ENCODE data around the gene ZFP30. TPM values are rescaled to one million over a fixed set of nuclear protein-coding genes. Genes with fewer than 3 reads are reported as not detected.

ZFP30 gene
- total RNA-seq = 10 to 100 TPM in 2 of 5 donors, 1 to 10 TPM in 2, under 1 TPM in 1; 0.45 to 27.7 (median 5.5) TPM
- 1 to 10 TPM; 2.1 to 2.9 (median 2.6) TPM for polyA plus RNA-seq
- long read RNA-seq, donor 1 = 0 reads
- long read RNA-seq, donor 2 = 0 reads
- long read RNA-seq, donor 3 = 0 reads
- long read RNA-seq, donor 4 = 0 reads
- long read RNA-seq, donor 5 = 0 reads
- long read RNA-seq, donor 6 = 0 reads
- long read RNA-seq, donor 7, partial matches to known transcripts = 0 of 1 reads
- long read RNA-seq, donor 7, other reads (novel, unspliced or antisense) = 0 of 1 reads
- long read RNA-seq, donor 8 = 0 reads
- long read RNA-seq, donor 9 = 0 reads
- long read RNA-seq, donor 10 = 0 reads

DNA sequence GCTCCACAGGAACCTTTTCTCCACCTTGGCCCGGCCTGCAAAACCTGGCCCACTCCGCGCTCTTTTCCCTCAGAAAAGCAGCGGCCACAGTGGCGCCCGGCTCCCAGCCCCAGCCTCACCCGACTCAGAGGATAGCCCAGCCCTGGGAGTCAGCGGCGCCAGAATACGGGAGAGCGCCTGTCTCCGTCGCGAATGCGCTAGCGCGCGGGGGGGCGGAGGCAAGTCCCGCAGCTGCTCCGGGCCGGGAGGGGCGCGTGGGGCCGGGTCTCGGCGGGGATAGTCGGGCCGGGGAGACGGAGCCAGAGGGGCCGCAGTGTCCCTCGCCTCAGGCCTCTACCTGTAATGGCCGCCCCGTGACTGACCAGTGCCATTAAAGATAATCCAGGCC lies at the start of gene ZFP30:
ZFP30 (minus strand) TSS at position 165 of the 388 bp plus-strand sequence. CDS start 7,643 bp downstream, outside the sequence.
- peak; percentile 85 to 96 for DNase-seq
- Histone ChIP-seq H3K27me3 (no peaks in the 10 kb centered on the region), H3K4me3 (peak within 1 kb of the TSS; percentile 60 to 89 (median 72)), H3K36me3 (peaks cover 0 to 5% (median 1%) of the 10 kb centered on the region in 4 donors), H3K4me1 (peaks cover 10 to 31% (median 28%) of the 10 kb centered on the region in 4 donors), H3K9me3 (peaks cover 0 to 18% (median 6%) of the 10 kb centered on the region in 4 donors), H3K27ac (peak within 1 kb of the TSS; percentile 87 to 95 (median 94))
- 0 to 1% (median 0%) methylated on average over 14 to 34 of the region's 34 CpGs for WGBS, 5 donors
- TF ChIP-seq EP300 (IDR thresholded peaks at IDR 0.05) = no peak
- peak in 2 of 3 donors; percentile 9 to 46 for TF ChIP-seq POLR2AphosphoS5 (IDR thresholded peaks at IDR 0.05)
- no peak for TF ChIP-seq CTCF (IDR thresholded peaks at IDR 0.05)
- TF ChIP-seq POLR2A (IDR thresholded peaks at IDR 0.05) = no peak
- intact Hi-C loops (cut with DNase I; ENCODE audit: low total_unique reads) = no loop called here

GRCh38 chr19:37699057-37699456 lies 43.8 kb upstream of the ZFP30 start:
- intact Hi-C loops (cut with DNase I; ENCODE audit: low total_unique reads) = no loop called here
- no peak overlapping the region for H3K27ac ChIP-seq
- 93 to 95% (median 94%) methylated on average over 5 of the region's 5 CpGs for WGBS, 5 donors
- peaks cover 14 to 69% (median 43%) of the 10 kb centered on the region in 4 donors for H3K36me3 ChIP-seq
- H3K4me1 ChIP-seq = no peaks in the 10 kb centered on the region
- peaks cover 11 to 77% (median 42%) of the 10 kb centered on the region in 4 donors for H3K9me3 ChIP-seq
- no peaks in the 10 kb centered on the region for H3K27me3 ChIP-seq
- DNase-seq = no peak
- no peak overlapping the region for H3K4me3 ChIP-seq
- no peak for TF ChIP-seq CTCF (IDR thresholded peaks at IDR 0.05)

GRCh38 chr19:37698216-37698615 lies 43.0 kb upstream of the ZFP30 start:
- Histone ChIP-seq H3K4me1 (no peaks in the 10 kb centered on the region), H3K36me3 (peaks cover 14 to 60% (median 36%) of the 10 kb centered on the region in 4 donors), H3K27me3 (no peaks in the 10 kb centered on the region), H3K4me3 (no peak overlapping the region), H3K27ac (no peak overlapping the region), H3K9me3 (peaks cover 11 to 81% (median 40%) of the 10 kb centered on the region in 4 donors)
- 91 to 98% (median 98%) methylated on average over 6 of the region's 6 CpGs for WGBS, 5 donors
- TF ChIP-seq POLR2AphosphoS5 (IDR thresholded peaks at IDR 0.05) (no peak), POLR2A (IDR thresholded peaks at IDR 0.05) (no peak), EP300 (IDR thresholded peaks at IDR 0.05) (no peak), CTCF (IDR thresholded peaks at IDR 0.05) (no peak)
- intact Hi-C loops (cut with DNase I; ENCODE audit: low total_unique reads) = no loop called here
- no peak for DNase-seq

DNA sequence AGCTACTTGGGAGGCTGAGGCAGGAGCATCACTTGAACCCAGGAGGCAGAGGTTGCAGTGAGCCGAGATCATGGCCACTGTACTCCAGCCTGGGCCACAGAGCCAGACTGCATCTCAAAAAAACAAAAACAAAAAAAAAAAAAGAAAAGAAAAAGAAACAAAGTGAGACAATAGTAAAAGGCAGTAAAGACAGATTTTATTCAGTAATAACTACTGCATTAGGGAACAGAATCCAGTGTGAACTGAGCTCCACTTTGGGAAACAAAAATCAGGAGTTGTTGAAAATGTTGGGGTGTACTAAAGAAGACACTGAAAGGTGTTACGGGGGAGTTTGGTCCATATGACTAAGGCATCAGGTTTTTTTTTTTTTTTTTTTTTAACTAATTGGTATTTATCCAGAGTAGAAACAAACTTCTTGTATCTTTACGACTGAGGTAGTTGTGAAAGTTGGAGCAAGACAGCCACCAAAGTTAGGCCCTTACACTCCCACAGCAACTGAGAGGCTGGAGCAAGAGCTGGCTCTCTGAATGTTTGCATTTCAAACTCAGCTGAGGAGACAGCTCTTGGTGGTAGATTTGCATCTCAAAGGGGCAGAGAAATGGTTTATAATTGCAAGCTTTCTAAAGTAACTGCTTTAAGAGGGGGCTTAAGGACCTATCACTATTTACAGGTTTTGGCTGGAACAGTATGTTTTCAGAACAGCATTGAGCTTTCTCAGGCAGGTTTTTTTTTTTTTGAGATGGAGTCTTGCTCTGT lies 40.1 kb upstream of the ZFP30 start:
- H3K36me3 ChIP-seq = peaks cover 14 to 41% (median 25%) of the 10 kb centered on the region in 4 donors
- intact Hi-C loops (cut with DNase I; ENCODE audit: low total_unique reads) = no loop called here
- no peak overlapping the region for H3K27ac ChIP-seq
- peaks cover 11 to 85% (median 47%) of the 10 kb centered on the region in 4 donors for H3K9me3 ChIP-seq
- DNase-seq = no peak
- WGBS, 5 donors = 68 to 90% (median 79%) methylated on average over 3 of the region's 3 CpGs
- H3K4me1 ChIP-seq = peaks cover 0 to 13% (median 3%) of the 10 kb centered on the region in 4 donors
- no peak overlapping the region for H3K4me3 ChIP-seq
- TF ChIP-seq POLR2A (IDR thresholded peaks at IDR 0.05) = no peak
- no peak for TF ChIP-seq EP300 (IDR thresholded peaks at IDR 0.05)
- TF ChIP-seq CTCF (IDR thresholded peaks at IDR 0.05) = no peak
- H3K27me3 ChIP-seq = no peaks in the 10 kb centered on the region

Measured in stomach (tissue), 19 donors.